ENCODE results near the gene SERTAD4.

GRCh38 chr1:210233495-210234328 is 1.1 kb downstream of the SERTAD4 start:
- TF ChIP-seq GABPA (IDR thresholded peaks at IDR 0.05 in 1 of 2, conservative IDR thresholded peaks at IDR 0.05 in 1 of 2) = no peak
- TF ChIP-seq CTCF (IDR thresholded peaks at IDR 0.05; ENCODE audit: low read depth, low read length, missing input control) = no peak
- TF ChIP-seq ZBTB33 (IDR thresholded peaks at IDR 0.05) = no peak
- TF ChIP-seq ATF3 (IDR thresholded peaks at IDR 0.05) = no peak
- no peak for TF ChIP-seq REST (IDR thresholded peaks at IDR 0.05)
- TF ChIP-seq TAF1 (conservative IDR thresholded peaks at IDR 0.05) = no peak
- no peak for TF ChIP-seq NR2F2 (IDR thresholded peaks at IDR 0.05)
- no peak for TF ChIP-seq RAD21 (IDR thresholded peaks at IDR 0.05)
